ENCODE results near the gene TMEM132C.

DNA sequence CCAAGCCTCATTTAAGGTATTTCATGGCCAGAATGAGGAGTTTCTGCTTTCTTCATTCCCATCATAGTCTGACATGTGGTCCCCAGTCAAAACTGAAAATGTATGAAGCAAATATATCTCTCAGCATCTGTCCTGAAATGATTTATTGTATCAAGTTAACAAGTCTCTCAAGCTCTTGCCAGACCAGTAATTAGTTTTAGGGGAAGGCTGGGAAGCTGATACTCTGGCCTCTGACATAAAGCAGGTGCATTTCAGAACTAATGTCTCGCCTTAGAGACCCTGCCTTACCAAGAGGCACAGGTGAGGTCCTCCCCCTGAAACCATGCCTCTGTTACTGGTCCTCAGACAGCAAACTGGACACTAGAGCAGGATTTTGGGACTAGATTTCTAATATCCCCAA lies 290.3 kb downstream of the TMEM132C start:
- no peak for TF ChIP-seq CTCF (IDR thresholded peaks at IDR 0.05; ENCODE audit: extremely low read depth in 1 of 2, insufficient read depth in 1 of 2, low read depth in 1 of 2, low read length in 2 of 2)
- no peak for TF ChIP-seq POLR2A (IDR thresholded peaks at IDR 0.05; ENCODE audit: low read depth, low read length)
- TF ChIP-seq, protein P1, sequence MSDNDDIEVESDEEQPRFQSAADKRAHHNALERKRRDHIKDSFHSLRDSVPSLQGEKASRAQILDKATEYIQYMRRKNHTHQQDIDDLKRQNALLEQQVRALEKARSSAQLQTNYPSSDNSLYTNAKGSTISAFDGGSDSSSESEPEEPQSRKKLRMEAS (IDR thresholded peaks at IDR 0.05; ENCODE audit: insufficient read depth, insufficient read length), result no peak
- no peak for TF ChIP-seq POLR2AphosphoS5 (IDR thresholded peaks at IDR 0.05; ENCODE audit: insufficient read depth, low read depth, low read length)
- TF ChIP-seq EZH2 (IDR thresholded peaks at IDR 0.05; ENCODE audit: borderline replicate concordance, low read depth, low read length, severe bottlenecking), result no peak

Data from endothelial cell of umbilical vein (primary cell).